Stimulated activated CD4-positive, alpha-beta T cell treated with anti-CD3 and anti-CD28 coated beads, Interleukin-2, amount 100 ng/mL, for 24 hours (primary cell): Measurements from ENCODE around the gene GDNF.
"Not testable (repeated sequence)": the region's sequence is repeated elsewhere in the genome, so short reads cannot be mapped to it uniquely, and the experiment has no call there.

Experiments used
- DNase-seq, 2 donors: peaks; one replicate each; pipeline ENCODE4 v3.0.0-alpha.2; 2020

Gene GDNF

DNA sequence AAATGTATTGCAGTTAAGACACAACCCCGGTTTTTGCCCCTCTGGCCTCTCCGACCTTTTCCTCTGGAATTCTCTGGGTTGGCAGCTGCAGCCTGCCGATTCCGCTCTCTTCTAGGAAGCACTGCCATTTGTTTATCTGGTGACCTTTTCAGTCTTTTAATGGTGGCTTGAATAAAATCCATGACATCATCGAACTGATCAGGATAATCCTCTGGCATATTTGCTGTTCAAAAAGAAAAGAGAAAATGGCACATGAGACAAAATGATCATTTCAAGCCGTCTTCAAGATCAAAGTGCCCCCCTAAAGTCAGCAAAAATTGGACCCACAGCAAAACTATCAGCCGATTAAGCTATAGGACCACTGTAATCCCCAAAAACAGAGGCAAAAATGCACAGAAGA, 23.9 kb downstream of the GDNF start:
- DNase-seq = no peak

DNA sequence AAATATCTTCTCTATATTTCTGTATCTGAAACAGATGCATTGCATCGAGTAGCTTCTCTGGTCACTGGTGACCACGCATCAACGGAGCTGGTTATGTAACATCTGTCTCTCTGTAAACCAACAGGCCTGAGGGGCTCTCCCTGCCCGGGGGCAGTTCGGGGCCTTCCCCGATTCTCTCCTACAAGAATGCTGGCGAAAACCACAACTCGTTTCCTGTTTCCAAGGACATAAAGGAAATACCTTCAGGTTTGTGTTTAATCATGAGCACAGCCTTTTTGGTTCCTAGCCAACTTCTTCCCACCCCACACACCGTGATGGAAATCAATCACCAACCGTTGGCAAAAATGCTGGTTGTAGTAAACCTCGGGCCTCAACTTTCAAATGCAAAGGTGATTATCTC, 25.1 kb downstream of the GDNF start:
- no peak for DNase-seq

DNA sequence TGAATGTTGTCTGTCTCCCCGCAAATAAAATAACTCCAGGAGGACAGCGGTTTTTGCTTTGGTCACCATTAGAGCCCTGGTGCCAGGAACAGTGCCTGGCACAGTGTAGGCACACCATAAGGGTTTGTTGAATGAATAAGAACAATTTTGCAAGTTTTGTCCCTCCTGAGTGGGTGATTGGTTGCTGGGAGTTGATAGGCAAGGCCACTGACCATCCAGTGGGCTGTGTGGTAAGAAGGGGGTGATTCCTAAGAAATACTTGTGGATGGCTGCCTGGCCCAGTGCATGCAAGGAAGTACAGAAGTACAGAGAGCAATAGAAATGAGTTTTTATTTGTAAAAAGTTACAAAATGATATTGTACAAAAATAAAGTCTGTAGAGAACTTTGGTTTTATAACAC, 27.5 kb downstream of the GDNF start:
- no peak for DNase-seq

DNA sequence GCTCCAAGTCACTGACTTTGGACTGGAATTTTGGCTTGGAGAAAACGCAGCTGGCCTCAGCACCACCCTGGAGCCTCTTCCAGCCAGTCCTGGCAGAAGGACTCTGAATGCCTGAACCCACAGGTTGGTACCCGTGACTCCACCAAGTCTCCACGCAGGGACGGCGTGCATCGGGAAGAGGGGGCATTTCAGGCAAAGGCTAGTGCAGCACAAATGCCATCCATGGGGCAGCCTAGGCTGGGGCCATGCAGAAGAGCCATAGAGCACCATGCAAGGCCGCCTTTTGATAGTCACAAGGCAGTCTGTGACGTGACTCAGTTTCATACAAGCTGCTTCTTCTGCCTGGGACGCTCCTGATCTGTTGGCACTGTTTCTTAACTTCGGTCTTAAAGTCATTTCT, 28.0 kb downstream of the GDNF start:
- no peak for DNase-seq

DNA sequence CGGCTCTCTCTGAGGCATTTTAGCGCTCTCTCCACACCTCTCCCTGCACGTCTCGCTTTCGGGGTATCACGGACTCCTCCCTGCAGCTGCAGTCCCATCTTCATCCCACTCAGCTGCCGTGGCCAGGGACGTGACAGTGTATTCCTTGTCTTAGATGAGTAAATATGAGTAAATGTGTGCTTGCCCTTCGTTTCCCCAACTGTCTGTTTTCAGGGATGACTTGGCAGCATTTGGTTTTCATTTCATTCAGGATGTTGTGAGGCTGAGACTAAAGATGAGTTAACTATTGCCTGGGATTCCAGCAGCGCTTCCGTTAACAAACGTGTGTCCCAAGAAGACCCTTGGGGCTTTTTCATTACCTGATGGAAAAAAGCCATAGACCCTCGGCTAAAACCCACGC, 29.5 kb downstream of the GDNF start:
- DNase-seq = no peak

DNA sequence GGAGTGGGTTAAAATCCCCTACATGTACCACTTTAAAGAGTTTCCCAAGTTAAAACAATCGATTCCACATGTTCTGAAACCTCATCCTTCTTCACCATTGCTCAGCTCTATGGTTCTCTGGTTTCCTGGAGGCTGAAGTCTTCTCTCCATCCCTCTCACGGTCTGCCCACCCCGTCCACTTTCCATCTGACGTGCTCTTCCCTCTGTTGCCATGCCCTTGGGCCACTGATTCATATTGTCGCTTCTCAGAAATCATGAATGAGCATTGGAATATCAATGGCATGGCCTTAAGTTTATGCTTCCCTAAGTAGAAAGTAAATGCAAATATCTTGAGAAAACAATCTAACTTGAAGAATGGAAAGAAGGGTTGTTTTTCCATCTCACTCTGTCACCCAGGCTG, 30.9 kb downstream of the GDNF start:
- DNase-seq = no peak

DNA sequence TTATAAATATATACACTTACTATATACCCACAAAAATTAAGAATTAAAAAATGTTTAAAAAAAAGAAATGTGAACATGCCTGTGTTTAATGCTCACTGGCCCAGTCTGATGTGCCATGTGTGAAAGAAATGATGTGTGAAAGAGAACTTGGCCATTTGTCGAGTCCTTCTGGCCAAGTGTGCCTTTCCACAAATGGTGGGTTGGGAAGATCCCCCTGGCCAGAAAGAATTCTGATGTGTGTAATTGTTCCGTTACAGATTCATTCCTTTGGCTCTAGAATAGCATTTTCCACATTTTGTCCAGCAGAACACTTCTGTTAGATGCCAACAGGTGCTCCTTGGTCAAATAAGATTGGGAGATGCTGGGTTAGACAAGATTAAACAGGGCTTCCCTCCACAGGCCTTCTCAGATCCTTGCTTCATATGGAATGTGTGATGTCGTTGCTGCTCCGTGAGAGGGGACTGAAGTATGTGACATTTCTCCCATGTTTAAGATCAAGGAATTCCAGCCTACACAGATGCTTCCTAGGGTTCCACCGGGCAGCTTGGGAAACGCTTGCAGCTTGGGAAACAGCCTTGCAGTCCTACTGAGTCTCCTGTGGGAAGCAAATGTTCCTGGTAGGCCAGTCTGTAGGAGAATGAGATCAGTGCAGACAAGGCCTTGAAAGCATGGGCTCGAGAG, 32.1 kb downstream of the GDNF start:
- DNase-seq = no peak

DNA sequence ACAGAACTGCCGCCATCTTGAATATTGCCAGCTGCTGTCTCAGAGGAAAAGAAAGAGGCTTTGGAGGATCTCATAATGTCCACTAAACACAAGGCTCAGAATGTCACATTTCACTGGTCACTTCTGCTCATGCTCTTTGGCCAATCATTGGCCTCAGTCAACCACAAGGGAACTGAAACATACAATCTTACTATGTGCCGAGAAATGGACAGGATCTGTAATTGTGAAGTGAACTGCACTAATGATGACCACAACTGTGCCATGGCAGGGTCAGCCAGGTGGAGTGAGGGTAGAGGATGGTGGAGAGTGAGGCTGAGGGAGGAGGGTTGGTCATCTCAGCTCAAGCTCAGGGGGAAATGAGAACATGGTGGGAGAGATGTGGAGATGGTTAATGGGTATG, 32.8 kb downstream of the GDNF start:
- no peak for DNase-seq

DNA sequence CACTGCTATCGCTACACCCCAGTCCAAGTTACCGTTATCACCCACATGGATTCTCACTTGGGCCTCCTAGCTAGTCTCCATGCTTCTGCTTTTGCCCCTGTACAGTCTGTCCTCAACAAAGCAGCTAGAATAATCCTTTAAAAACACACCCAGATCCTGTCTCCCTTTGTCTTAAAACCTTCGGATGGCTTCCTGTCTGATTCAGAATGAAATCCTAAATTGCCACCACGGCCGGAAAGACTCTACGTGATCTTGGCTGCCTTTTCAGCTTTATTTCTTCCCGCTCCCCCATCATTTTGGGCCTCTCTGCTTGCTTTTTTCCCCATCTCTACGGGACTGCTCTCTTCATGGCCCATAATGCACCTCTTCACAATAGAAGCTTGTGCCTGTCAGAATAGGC, 33.4 kb downstream of the GDNF start:
- no peak for DNase-seq

DNA sequence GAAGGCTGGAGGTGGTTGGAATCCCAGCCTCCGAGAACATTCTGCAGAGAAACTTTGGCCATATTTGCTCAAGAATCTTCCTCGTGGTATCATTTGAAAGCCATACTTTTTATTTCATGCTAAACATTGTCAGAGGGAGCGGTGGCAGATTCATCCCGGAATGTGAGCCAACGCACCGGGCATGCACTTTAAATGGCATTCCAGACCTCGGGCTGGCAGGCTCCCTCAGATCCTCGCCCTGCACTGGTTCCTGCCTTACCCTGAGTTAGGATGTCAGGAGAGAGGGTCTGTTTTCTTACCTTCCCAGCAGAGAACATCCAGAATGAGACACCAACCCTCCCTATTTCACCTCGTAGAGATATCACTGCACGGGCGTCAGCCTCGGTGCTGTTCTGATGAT, 33.8 kb downstream of the GDNF start:
- DNase-seq = no peak

DNA sequence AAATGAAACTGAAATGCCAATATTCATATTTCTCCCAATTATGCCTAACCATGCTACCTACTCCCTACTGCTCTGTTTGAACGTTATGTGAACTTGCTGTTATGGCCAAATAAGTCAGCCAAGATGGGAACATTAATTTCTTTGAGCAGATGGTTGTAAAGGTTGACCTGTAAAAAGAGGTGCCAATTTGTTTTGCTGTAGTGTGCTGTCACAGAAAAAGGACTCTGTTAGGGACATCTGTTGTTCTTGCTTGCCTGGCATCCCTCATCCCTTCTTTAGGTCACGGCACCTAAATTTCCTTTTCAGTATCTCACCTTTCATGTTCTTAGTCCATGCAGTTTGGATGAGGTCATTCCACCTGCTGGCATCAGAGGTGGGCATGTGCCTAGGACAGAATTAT, 35.4 kb downstream of the GDNF start:
- no peak for DNase-seq

DNA sequence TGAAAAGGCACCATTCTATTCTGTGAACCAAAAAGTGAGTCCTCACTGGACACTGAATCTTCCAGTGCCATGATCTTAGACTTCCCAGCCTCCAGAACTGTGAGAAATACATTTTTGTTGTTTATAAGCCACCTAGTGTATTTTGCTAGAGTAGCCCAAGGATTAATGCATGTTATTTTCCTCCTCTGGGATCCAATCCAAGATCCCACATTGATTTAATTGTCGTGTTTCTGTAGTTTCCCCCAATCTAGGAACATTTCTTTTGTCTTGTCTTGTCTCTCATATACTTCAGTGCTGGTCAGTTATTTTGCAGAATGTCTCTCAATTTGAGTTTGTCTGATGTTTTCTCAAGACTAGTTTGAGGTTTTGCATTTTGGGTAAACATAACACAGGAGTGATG, 36.4 kb downstream of the GDNF start:
- DNase-seq = no peak

DNA sequence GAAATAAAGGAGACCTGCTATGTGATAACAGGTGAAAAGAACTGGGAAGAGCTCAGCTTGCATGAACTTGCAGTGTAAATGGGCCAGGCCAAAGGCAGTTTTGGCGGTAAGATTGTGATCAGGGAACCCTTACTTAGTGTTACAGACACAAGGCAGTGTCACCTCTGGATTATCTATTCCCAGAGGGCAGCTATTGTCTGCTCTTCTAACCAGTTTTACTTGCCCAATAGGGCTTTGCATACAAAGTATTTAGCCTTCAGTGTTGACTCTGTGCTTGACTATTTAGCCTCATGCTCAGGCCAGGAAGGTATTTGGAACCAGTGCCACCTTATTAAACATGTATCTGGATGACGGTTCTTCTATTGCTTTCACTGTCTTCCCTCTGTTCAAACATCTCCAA, 38.3 kb downstream of the GDNF start:
- DNase-seq = no peak

DNA sequence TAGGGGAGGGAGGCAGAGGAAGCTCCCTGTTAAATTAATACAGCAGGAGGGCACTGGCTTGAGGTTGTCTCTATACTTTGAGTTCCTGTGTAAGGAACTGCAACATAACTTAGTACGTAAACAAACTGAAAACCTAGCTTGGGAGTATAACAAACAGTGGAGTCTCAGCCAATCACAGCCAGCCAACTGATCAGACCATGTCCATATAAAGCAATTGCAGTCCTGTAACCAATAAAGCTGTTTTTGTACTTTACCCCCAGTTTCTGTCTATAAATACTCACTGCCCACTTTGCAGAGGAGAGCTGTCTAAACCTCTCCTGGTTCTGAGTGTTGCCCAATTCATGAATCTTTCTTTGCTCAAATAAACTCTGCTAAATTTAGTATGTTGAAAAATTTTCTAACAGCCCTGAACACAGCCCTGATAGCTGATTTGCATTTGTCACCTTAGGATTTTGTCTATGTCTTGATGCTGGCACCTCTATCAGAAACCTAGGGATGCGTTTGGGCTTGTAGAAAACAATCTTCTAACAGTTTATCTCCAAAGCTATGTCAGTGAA, 39.9 kb downstream of the GDNF start:
- DNase-seq = no peak

DNA sequence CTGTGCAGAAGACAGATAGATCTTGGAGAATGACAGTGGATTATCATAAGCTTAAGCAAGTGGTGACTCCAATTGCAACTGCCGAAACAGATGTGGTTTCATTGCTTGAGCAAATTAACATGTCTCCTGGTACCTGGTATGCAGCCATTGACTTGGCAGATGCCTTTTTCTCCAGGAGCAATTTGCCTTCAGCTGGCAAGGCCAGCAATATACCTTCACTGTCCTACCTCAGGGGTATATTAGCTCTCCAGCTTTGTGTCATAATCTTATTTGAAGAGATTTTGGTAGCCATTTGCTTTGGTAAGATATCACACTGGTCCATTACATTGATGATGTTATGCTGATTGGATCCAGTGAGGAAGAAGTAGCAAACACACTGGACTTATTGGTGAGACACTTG, 43.4 kb downstream of the GDNF start:
- DNase-seq = not testable (repeated sequence)

DNA sequence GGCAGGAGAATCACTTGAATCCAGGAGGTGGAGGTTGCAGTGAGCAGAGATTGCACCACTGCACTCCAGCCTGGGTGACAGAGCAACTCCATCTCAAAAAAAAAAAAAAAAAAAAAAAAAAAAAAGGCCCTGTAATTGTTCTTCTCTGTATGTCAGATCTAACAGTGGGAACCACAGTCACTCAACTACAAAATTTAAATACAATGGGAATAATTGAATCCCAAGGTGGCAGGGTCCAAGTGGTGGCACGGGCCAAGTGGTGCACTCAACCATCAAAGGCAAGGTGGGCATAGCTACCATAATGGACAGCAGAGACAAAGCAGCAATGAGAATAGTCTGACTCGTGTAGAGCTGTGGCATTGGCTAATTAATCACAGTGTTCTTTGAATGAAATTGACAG, 44.5 kb downstream of the GDNF start:
- DNase-seq = not testable (repeated sequence)

DNA sequence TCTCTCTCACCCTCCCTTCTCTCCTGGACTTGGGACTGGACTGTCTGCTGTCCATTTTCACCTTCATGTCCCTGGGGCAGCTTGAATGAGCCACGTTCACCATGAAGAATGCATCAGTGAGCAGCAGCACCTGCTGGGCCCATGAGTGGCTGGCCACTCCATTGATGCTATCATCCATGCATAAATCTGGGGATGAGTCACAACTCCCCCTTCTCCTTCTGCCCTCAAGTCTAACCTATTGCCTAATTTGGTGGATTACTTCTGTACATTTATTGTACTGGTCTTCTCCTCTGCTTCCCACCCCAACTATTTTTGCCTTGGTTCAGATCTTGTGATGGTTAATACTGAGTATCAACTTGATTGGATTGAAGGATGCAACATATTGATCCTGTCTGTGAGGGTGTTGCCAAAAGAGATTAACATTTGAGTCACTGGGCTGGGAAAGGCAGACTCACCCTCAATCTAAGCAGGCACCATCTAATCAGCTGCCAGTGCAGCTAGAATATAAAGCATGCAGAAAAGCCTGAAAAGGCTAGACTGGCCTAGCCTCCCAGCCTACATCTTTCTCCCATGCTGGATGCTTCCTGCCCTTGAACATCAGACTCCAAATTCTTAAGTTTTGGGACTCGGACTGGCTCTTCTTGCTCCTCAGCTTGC, 46.7 kb downstream of the GDNF start:
- DNase-seq = no peak

DNA sequence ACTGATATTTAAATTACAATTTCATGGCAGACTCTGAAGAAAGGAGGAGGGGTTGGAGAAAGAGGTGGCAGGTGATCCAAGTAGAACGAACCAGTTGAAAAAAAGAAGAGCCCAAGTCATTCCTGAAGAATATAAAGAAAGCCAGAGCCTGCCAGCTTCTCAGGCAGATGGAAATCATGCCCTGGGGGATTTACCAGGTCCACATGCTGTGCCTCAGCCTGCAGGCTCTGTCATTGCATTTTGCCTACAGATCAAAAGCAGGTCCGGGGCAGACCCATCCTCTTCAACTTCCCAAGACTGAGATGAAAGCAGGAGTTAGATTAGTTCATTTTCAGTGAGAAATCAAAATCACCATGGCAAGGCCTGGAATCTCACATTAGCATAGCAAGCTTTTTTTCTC, 48.5 kb downstream of the GDNF start:
- DNase-seq = no peak

DNA sequence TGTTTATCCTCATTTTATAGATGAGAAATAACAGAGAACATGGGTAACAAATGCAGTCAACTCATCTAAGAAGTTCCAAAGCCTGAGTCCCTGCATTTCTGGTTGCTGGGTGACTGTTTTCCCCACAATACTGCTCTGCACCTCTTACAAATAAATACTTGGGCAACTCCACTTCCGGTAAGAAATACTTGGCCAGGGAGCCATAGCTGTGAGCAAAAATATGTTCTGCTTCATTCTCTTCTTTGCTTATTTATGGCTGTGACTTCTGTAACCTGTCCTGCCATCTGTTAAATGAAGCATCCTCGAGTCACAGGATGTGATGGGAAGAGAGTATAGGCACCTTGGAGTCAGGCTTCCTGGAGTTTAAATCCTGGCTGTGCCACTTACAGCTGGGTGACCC, 49.9 kb downstream of the GDNF start:
- DNase-seq = no peak

DNA sequence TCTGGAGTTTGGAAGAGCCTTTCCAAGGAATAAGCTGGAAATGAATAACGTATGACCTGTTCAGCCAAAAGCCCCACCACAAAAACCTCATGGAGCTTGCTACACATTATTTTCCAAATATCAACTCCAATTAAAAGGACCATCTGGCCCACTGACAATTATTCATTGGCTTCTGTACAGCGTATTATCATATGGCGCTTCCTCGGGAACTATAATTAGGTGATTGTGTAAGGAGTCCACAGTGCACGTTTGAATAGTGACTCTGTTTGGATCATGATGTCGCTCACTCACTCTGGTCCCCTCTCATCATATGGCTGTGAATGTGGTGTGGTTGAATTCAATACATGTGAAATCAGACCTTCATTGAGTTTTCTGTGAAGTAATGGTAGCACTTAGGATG, 52.1 kb downstream of the GDNF start:
- no peak for DNase-seq

DNA sequence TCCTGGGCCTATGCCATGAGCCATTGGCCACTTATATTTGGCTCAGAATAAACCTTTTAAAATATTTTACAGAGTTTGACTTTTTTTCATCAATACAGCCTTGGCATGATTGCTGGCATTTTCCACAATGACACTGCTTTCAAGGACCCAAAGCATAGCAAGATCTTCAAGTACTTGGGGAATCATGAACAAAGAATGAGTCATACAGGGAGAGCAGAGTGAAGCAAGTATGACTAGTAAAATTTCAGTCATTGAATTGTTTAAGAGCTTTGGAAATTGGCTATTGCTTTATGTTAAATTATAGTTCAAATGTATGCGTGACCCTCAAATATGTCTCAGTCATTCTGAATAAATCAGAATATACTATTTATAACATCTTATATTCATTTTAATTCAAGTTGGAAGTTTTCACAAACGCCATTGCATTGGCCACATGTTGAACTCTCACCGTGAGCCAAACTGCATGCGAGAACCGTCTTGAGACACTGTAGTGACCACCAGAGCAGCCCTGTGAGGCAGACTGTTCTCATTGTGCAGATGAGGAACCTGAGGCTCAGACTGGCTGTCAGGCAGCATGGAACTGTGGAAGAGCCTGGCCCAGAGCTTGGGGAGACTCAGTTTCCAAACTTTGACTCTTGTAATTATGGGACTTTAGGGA, 52.9 kb downstream of the GDNF start:
- no peak for DNase-seq

DNA sequence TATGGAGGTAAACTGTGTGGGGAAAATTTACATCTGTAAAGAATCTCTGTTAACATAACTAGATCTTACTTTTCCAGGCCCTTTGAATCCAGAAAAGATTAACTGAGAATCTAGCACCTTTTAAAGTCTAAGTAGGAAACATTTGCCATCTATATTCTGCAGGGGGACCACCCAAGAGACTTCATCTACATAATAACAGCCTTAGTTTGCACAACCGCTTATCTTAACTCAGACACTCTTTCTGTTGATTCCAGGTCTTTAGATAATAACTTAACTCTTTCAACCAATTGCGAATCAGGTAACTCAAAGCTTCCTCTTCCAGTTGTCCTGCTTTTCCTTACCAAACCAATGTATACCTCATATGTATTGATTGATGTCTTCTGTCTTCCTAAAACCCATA, 53.4 kb downstream of the GDNF start:
- DNase-seq = no peak

DNA sequence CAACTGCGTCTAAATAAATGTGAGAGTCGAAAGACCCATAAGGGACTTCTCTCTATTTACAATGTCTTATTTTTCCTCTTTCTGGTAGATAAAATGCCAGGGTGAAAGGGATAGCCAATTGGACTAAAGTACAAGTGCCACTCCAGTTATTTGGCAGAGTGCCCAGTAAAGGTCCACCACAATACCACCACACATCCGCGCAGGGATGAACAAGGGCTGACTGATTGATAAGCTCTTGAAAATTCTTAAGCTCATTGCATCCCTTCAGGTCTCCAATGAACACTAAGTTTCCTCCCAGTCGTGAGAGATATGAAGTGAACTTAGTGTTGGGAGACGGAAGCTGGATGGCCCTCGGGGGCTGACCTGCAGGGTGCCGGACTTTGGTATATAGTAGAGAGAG, 58.4 kb downstream of the GDNF start:
- not testable (repeated sequence) for DNase-seq

DNA sequence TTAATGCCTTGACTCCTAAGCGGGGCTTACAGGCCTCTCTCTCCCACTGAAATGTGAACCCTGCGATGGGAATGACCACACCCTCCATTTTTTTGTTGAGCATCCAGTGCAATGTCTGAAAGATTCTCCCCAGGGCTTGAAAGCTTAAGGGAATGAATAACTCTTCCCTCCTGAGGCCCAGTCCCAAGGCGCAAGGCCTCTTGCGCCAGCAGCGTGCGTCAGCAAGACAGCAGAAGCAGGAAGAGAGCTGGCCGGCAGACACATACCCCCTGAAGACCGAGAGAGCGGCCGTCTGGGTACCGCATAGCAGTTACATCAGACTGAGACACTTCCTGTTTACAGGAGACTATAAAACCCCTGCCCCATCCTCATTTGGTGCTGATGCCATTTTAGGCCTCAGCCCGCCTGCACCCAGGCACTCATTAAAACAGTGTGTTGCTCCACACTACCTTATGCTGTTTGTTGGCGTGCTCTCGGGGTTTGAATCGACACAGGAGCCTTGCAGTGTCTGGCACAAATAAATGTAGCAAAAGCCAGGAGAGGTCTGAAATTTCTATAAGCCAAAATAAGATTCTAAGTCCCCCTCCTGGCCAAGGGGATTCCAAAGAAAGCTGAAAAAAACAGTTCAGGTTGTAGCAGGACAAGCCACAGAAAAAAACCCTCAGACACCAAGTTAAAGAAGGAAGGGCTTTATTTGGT, 62.3 kb downstream of the GDNF start:
- no peak for DNase-seq
